Panc1 (cell line): ENCODE results near the gene ZBTB46. TPM values are rescaled to one million over a fixed set of nuclear protein-coding genes. Genes with fewer than 3 reads are reported as not detected.

Experiments
- ATAC-seq: fragments of 200-7000 bp; cut with Tn5 transposase; 2 replicates; pipeline ENCODE4 v1.9.1; 2020; ENCODE audit warnings: mild to moderate bottlenecking, moderate library complexity
- BruUV-seq: library from RNA; stranded (reverse); fragments of 400-500 nt; replicated peaks from 2 replicates; lab custom pipeline; 2021; lab: Mats Ljungman, UMichigan
- CTCF ChIA-PET: fragments of 300-600 bp; sonication (Branson Sonifier 250); formaldehyde crosslinking; loops from one replicate; lab custom pipeline; 2022; ENCODE audit warnings: antibody characterized with exemption; lab: Charles Lee
- POLR2A ChIA-PET: fragments of 300-600 bp; sonication (Branson Sonifier 250); formaldehyde crosslinking; loops from one replicate; lab custom pipeline; 2022; ENCODE audit warnings: antibody characterized with exemption; lab: Charles Lee
- DNase-seq: peaks from one replicate; pipeline ENCODE4 v3.0.0-alpha.2; 2010; ENCODE audit warnings: low read depth, low spot score
- H3K27ac ChIP-seq: 2 replicates; pipeline ENCODE4 v1.5.1; 2011; ENCODE audit warnings: mild to moderate bottlenecking, low read length, inconsistent platforms
- H3K27me3 ChIP-seq: fragments of 200-500 bp; sonication (Bioruptor generic); 2 replicates; pipeline ENCODE4 v1.6.0; 2014; ENCODE audit warnings: low read length, inconsistent platforms; ENCODE audit not compliant: control insufficient read depth, insufficient read depth
- H3K36me3 ChIP-seq: fragments of 200-500 bp; sonication (Bioruptor generic); 2 replicates; pipeline ENCODE4 v1.5.1; 2014; ENCODE audit warnings: inconsistent platforms, mild to moderate bottlenecking, low read length, moderate library complexity; ENCODE audit not compliant: control insufficient read depth, insufficient read depth
- H3K4me1 ChIP-seq: 2 replicates; pipeline ENCODE4 v1.5.1; 2011; ENCODE audit warnings: inconsistent platforms, mild to moderate bottlenecking, low read length, moderate library complexity; ENCODE audit not compliant: control insufficient read depth, insufficient read depth
- H3K4me3 ChIP-seq, 2 experiments: 2 replicates each; pipeline ENCODE4 v1.5.1; 2011 to 2012; ENCODE audit warnings: low read depth in 2 of 2, low read length in 2 of 2, mild to moderate bottlenecking in 2 of 2, inconsistent platforms in 1 of 2, moderate library complexity in 1 of 2
- H3K9me3 ChIP-seq: fragments of 200-500 bp; sonication (Bioruptor generic); 2 replicates; pipeline ENCODE4 v1.5.1; 2014; ENCODE audit warnings: low read depth, mild to moderate bottlenecking, inconsistent platforms, low read length, moderate library complexity; ENCODE audit not compliant: control insufficient read depth, insufficient read depth
- CTCF ChIP-seq: fragments of 450-650 bp; IDR thresholded peaks from 2 replicates; pipeline ENCODE4 v1.5.1; 2017; ENCODE audit warnings: mild to moderate bottlenecking
- POLR2AphosphoS5 ChIP-seq: IDR thresholded peaks from 2 replicates; pipeline ENCODE4 v1.6.1; 2012; ENCODE audit warnings: mild to moderate bottlenecking, low read depth, low read length, moderate library complexity
- REST ChIP-seq, 2 experiments: IDR thresholded peaks; 2 replicates each; pipeline ENCODE4 v1.6.1; 2011 to 2012; ENCODE audit warnings: low read depth in 2 of 2, control low read depth in 1 of 2, low read length in 1 of 2, mild to moderate bottlenecking in 1 of 2, moderate library complexity in 1 of 2; ENCODE audit not compliant: insufficient read depth in 1 of 2
- SIN3A ChIP-seq: IDR thresholded peaks from 2 replicates; pipeline ENCODE4 v1.6.1; 2012; ENCODE audit warnings: low read depth, mild to moderate bottlenecking, low read length, moderate library complexity, borderline replicate concordance; ENCODE audit not compliant: insufficient read depth
- TCF7L2 ChIP-seq: IDR thresholded peaks from 2 replicates; pipeline ENCODE4 v1.6.1; 2011; ENCODE audit warnings: mild to moderate bottlenecking, low read depth, low read length, inconsistent platforms
- in situ Hi-C: cut with HindIII; loops from 2 replicates; pipeline ENCODE4 v1.10.0; 2016; ENCODE audit warnings: low sequenced_read_pairs, low pct_unique_long_range_greater_than_20kb
- intact Hi-C: fragments of 100-400 bp; cut with micrococcal nuclease; formaldehyde crosslinking; loops from one replicate; pipeline ENCODE4 v1.10.0; 2022; ENCODE audit not compliant: unreplicated experiment
- total RNA-seq: library from RNA; stranded (reverse); gene quantifications from one replicate; pipeline ENCODE4 v1.2.1, GENCODE V29; 2021; ENCODE audit not compliant: unreplicated experiment

The ZBTB46 gene
- total RNA-seq, 1 experiment from 2014 or later = 15.2 TPM

GRCh38 chr20:63744158-63744557 is 86.9 kb downstream of the ZBTB46 start:
- ATAC-seq (no peak), DNase-seq (no peak)
- no peak overlapping the region for H3K4me3 ChIP-seq
- ChIA-PET POLR2A (interaction anchor here (0.6 kb wide), 1 partner anchor 45 kb away, joined by 3 read pairs; no protein-coding TSS in a partner anchor), CTCF (no interaction called here)
- no peaks in the 10 kb centered on the region for H3K27me3 ChIP-seq
- H3K9me3 ChIP-seq = no peaks in the 10 kb centered on the region
- no TSS peak for BruUV-seq
- in situ Hi-C loops (no loop called here), intact Hi-C loops (no loop called here)
- no peak for TF ChIP-seq POLR2AphosphoS5
- TF ChIP-seq CTCF = no peak
- TF ChIP-seq SIN3A = no peak
- TF ChIP-seq REST (IDR thresholded peaks at IDR 0.05; ENCODE audit: insufficient read depth in 1 of 2, low read depth in 2 of 2, low read length in 1 of 2) = no peak
- TF ChIP-seq TCF7L2 = no peak
- no peak overlapping the region for H3K27ac ChIP-seq
- peaks cover 16% of the 10 kb centered on the region for H3K4me1 ChIP-seq
- no peaks in the 10 kb centered on the region; the same call in 1 of the 2 replicates for H3K36me3 ChIP-seq

- H3K9me3 ChIP-seq = no peaks in the 10 kb centered on the region
- ChIA-PET POLR2A (interaction anchor here (0.6 kb wide), 1 partner anchor 44 kb away, joined by 3 read pairs; no protein-coding TSS in a partner anchor), CTCF (no interaction called here)
- no peak for ATAC-seq
- intact Hi-C loops (no loop called here), in situ Hi-C loops (no loop called here)
- peaks cover 22% of the 10 kb centered on the region for H3K4me1 ChIP-seq
- no peak overlapping the region for H3K27ac ChIP-seq
- BruUV-seq = TSS peak; percentile 78
- DNase-seq = no peak
- no peak overlapping the region for H3K4me3 ChIP-seq
- H3K36me3 ChIP-seq = no peaks in the 10 kb centered on the region; the same call in 1 of the 2 replicates
- TF ChIP-seq TCF7L2 (no peak), SIN3A (no peak), POLR2AphosphoS5 (no peak), REST (IDR thresholded peaks at IDR 0.05; ENCODE audit: insufficient read depth in 1 of 2, low read depth in 2 of 2, low read length in 1 of 2) (no peak), CTCF (no peak)
- no peaks in the 10 kb centered on the region for H3K27me3 ChIP-seq
Measured at GRCh38 chr20:63743210-63743970, 87.7 kb downstream of the ZBTB46 start.
